Stimulated activated CD8-positive, alpha-beta memory T cell treated with anti-CD3 and anti-CD28 coated beads, Interleukin-7, amount 100 ng/mL, for 4 hours (primary cell): ENCODE measurements around the gene ANKRD28.

ENCODE experiments used
- DNase-seq, 2 donors: peaks; one replicate each; pipeline ENCODE4 v3.0.0-alpha.2; 2020; ENCODE audit warnings: low read depth in 2 of 2

Gene ANKRD28

DNA sequence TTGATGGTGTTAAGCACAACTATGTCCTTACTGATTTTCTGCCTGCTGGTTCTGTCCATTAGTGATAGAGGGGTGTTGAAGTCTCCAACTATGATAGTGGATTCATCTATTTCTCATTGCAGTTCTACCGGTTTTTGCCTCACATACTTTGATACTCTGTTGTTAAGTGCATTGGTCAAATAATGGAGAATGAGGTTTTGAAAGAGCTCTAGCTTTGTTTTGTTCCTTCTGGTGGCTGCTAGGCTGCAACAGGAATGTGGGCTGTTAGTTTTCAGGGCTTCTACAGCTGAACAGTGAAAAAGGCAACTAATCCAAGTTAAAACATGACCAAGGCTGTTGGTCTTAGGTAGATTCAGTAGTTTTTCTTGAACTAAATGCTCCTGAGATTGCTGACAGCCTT is 133.6 kb downstream of the ANKRD28 start:
- DNase-seq: no peak

DNA sequence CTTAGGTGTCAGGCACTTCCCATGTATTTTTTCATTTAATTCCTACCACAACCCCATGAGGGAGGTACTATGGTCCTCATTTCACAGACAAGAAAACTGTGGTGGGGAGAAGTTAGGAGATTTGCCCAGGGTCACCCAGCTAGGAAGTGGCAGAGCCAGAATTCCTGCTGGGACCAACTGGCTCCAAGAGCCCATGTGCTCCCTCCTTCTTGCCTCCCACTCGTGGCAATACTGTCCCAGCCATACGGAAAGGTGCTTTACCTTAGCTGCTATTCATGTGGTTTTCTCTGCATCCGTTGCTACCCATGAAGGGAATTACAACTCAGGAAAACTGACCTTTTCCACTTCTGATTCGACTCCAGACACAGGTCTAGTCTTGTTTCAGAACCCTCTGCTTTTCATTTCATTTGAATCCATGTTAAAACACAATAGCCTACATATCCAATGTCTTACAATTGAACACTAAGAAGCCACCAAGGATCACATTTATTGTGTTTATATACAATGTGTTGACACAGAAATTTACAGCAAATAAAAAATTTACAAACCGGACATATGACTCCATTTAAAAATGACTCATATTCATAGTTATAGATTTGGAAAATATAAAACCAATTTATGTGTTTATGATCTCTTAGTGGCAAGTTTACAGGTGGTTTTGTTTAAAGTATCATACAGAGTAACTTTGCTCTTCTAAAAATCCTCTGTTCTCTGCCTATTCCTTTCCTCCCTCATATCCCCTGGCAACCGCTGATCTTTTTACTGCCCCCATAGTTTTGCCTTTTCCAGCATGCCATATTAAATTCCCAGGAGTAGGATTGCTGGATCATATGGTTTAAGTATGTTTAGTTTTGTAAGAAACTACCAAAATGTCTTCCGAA is 137.5 kb downstream of the ANKRD28 start:
- DNase-seq: no peak

DNA sequence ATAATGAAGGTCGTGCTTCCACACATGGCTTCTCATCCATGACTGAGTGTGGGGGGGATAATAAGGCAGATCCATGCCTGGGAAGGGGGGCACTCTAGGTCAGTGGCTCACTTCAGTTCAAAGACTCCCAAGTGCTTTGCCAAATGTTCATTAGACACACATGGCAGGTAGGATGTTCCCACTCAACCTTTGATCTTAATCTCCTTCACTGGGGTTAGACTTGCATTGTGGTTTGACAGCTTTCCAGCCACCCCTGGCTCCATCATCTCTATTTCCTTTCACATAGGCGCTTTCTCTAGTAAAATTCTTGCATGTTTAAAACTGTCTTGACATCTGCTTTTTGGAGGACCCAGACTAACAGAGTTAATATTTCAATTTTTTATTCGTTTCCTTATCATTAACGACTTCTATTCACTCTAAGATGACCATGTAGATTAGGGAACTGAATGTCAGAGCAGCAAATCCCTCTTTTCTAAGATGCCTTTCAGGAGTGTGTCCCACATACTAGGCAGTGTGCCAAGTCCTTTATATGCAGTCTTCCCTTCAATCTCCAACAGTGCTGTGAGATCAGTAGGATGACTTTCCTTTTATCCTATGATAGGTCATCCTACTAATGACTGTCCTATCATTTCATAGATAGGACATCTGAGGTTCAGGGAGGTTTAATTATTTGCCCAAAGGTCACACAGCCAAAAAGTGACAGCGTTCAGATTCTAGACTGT is 138.4 kb downstream of the ANKRD28 start:
- DNase-seq: no peak

DNA sequence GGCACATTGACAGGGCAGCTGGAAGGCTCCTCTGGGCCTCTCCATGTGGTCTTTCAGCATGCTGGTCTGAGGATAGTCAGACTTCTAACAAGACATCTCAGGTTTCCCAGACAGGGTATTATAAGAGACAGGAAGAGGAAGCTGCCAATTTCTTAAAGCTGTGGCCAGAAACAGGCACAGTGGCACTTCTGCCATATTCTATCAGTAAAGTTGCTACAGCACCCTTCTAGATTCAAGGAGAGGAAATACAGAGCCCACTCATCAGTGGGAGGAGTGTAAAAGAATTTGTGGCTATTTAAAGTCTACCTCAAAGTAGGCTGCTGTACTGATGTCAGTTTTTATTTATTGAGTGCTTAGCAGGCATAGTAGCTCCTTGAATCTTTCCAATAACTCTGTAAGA is 140.8 kb downstream of the ANKRD28 start:
- no peak for DNase-seq

DNA sequence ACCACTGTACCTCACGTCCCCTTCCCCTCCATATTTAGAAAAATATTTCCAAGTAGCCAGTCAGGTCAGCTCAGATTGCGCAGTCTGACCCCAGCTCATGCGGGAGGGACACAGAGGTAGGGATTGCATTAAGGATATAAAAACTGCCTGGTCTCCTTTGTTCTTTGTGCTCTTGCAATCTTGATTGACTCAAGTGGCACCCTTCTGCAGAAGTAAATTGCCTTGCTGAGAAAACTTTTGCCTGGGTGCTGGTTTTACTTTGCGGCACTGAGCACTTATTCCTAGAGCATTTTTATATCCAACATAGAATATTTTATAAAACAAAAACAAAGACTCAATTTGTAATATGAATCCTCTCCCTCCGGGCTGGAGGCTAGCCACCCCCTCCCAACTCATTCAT is 141.4 kb downstream of the ANKRD28 start:
- DNase-seq: no peak

DNA sequence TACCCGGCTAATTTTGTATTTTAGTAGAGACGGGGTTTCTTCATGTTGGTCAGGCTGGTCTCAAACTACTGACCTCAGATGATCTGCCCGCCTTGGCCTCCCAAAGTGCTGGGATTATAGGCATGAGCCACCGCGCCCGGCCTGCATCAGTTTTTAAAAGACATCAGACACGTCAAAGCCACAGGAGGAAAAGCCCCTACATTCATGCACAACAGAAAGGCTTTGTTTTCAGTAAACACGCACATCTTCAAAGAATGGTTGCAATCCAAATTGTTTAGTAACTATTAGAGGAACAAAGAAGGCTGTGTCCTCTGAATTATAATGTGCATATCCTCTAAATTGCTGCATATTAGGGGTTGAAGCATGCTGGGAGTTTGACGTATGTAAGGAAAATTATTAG is 142.9 kb downstream of the ANKRD28 start:
- DNase-seq: no peak

DNA sequence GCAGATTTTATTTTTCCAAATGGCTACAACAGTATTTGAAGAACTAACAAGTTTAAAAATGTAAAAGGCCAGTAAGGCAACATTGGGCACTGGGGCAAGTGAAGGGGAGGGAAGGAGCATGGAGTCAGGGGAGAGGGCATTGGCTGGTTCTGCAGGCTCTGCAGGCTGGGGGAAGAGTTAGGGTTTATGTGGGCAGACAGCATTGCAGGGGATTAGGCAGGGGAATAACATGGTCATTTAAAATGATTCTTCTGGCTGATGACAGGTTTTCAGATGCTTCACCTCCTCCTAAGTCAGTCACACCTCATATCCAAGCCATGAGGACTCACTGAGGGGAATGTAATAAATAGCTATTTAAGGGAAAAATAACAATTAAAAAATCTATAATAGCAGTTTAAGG is 143.7 kb downstream of the ANKRD28 start:
- DNase-seq: no peak

DNA sequence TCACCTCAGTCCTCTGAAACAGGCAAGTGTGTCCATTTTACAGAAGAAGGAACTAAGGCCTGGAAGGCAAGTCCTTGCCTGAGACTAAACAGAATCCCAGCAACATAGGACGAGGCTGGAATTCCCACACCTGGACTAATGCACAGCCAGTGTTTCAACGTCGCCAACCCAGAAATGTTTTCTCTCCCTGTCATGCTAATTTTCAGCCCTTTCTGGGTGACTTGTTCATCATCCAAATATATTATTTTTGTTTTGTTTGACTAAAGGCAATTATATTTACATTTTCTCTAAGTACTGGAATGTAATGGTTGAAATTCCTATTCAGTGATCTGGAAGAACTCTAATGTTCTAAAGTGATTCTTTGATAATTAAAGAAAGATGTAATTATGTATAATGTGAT is 144.5 kb downstream of the ANKRD28 start:
- no peak for DNase-seq

DNA sequence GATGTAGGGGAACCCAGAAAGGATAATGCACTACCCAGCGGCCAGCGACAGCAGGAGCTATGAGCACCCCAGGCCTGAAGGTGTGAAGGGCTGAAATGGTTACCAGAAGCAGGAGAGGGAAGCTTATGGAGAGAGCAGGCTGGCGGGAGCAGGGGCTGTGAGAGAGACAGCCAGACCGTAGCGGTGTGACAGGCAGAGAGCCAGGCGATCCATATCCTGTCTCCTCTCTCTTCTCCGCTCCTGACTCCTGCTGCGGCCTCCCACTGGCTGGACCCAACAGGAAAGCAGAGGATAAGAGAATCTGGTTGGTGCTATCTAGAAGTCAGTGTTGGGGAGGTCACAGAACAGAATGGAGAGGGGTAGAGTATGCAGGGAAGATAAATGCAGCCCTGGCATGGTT is 146.4 kb downstream of the ANKRD28 start:
- no peak for DNase-seq

DNA sequence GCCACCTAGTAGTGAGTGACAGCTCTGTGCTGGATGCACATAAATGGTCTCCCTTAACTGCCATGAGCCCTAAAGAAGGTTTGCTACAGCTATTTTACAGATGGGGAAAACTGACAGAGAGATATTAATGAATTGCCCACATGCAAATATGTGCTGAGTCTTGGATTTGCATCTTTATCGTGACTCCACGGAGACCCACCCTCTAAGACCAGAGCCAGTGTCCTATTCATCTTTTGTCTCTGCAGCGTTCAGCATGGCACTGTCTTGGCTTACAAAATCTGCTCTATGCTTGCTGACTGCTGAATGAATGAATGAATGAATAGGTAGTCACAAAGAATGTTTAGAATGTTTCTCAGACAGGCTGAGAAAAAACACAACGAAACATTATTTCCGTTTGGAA is 147.9 kb downstream of the ANKRD28 start:
- DNase-seq: no peak

DNA sequence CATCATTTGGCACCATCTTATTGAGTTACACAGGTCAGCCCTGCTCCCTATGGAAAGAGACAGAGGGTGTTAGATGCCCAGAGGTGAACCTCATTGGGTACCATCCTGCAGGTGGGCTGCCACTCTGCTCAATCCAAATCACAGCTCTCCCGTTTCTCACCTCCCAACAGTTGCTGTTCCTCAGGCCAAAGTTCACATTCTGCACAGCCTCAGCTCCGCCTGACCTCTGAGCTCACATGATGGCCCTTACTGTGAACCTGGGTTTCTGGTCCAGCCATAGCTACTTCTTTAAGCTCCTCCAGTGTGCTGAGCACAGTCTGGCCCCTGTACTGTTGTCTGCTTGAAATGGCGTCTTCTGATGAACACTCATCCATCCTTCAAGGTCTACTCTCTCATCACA is 148.4 kb downstream of the ANKRD28 start:
- no peak for DNase-seq

DNA sequence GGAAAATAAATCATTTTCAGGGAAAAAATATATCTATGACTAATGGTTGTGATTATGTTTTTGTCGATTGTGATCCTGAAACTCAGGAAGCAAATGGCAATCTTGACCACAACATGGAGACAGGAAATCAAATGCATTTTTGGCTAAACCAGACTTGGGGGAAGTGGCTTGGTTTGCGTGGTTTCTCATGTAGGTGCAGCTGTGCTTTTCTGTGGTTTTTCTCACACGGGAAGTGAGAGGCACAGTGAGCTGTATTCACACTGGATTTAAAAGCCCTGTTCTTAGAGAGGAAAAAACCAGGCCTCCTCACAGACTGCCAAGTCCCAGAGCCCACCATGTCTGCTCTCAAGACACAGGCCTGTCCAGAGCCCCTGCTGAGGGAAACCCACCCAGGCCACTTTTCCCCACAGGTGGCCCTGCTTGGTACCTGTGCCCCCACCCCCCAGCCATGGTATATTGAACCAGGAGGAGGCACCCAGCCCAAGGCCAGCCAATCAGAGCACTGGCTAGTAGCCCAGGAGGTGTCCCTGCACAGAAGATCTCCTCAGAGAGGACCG is 150.1 kb downstream of the ANKRD28 start:
- DNase-seq: peak; percentile 31 to 48

DNA sequence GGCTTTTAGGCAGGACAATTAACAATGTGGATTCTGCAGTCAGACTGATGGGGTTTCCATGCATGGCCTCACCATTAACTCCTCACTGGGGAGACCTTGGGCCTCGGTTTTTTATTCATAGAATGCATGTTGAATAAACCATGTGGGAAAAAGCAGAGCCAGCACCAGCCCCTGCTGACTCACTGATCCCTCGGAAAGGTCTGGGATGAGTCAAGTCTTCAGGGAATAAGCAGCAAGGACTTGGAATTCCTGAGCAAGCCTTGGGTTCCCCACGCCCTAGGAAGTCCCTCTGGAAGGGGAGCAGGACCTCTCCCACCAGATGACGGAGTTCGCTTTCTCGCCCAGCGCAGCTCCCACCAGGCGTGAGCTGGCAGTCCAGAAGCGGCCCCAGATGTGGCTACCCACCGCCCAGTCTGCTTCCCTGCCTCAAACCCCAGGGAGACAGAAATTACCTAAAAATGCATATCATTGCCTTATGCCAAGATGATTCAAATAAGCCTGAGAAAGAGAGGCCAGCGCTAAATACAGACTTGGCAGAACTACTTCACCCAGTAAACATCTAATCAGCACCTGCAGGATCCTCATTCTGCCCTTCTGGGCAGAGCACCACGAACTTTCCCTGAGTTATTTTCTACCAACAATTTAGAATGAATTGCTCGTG is 150.8 kb downstream of the ANKRD28 start:
- DNase-seq: no peak

DNA sequence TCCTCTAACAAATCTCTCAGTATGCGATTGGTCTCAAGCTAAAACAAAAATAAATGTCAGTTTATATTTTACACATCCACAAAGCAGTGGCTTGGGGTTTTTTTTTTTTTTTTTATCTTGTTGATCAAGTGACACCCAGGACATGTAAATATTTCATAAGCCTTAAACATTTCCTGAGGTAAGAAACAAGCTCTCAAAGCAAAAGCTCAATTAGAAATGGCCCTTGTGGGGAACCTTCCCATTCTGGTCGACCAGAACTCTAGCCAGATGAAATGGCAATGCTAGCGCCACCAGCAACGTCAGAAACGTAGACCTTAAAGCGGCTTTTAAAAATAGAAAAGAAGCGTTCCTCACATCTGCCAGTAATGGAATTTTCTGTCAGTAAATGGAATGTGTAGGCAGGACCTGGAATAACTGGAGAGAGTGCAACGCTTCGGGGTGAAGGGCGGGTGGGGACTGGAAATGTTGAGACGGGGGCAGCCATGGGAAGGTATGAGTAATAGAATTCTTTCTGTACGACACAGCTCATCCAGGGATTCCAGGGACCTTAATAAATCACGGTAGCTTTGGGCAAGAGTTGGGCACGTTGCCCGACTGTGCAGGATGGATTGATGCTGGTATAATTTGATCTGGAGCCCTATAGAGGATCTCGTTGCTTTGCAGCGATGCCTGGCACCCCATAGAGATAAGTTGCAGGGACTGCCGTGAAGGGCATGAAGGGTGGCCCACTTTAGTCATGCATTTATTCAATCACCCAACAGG is 151.9 kb downstream of the ANKRD28 start:
- DNase-seq: no peak

DNA sequence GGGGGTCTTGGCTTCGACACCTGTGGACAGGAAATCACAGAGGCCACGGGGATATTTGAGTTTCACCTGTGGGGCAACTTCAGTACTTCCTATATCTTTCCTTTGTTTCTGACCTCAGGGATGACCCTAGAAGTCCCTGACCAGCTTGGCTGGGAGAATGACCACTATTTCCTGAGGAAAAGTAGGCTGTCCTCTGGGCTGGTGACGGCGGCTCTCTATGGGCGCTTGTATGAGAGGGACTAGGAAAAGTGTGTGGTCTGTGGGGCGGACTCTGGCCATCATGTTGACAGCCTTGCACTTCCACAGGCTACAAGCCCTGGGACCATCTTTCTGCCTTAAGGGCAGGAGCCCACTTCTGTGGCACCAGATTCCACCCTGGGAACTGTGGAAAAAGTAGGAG is 152.5 kb downstream of the ANKRD28 start:
- no peak for DNase-seq

DNA sequence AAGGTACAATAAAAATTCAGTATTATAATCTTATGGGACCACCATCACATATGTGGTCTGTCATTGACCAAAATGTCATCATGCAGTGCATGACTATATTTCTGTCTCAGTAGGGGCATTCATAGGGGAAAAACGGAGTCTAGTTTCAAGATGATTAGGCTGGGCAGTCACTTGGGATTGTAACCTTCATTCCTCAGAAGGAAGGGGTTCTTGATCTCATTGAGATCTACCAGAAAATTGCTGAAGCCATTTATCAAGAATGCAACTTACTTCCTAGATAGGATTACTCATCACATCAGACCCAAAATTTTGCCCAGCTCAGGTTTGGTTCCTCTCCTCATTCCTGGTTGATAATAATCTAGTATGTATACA is 158.9 kb downstream of the ANKRD28 start:
- no peak for DNase-seq

DNA sequence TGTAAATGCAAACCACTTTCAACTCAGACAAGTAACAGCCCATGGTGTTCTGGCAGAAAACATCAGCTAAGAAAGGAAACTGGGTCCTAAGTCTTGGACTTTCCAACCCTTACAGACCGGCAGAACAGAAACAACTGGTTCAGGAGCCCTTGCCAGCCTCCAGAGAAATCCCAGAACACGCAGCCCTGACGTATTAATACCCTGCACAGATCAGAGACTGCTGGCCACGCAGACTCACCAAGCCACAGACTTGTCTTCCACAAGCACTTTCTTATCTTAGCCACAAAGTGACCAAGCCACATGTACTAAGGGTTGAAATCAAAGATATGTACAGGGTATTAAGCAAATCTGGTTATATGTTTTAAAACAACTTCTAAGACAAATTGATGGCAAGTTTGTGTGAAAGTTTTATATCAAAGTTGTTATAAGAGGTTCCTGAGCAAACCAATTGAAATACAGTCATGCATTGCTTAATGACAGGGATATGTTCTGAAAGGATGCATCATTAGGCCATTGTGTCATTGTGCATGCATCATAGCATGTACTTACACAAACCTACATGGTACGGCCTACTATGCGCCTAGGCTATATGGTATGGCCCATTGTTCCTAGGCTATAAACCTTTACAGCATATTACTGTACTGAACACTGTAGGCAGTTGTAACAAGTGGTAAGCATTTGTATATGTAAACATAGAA is 159.4 kb downstream of the ANKRD28 start:
- DNase-seq: no peak

DNA sequence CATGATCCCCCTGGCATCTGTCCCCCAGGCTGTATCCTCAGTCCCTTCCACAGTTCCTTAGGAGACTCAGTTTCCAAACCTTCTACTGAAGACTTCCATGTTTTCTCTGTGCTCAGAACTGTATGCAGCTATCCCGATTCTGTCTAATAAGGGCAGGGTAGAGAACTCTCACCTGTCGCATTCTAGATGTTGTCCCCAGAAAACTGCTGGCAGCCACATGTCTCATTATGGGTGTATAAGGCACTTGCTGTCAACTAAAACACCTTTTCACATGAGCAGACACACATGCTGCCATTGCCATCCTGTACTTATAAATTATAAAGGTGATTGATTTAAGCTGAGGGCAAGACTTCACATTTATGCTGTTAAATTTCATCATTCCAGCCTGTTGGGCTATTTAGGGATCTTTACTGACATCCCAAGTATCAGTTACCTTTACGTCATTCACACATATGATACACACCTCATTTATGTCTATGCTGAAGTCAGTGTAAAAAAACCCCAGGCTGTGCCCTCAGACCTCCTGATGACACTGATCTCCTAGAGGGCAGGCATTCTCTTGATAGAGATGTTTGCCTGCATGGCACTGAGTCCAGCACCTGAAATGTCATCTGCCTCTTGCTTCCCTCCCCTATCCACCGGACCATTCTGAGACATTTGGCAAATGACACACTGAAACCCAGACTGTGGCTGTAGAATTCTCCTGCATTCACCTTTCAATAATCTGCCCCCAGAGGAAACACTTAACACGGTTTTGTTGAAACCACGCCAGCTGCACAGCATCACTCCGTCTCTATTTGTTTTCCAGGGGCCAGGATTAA is 160.4 kb downstream of the ANKRD28 start:
- no peak for DNase-seq

DNA sequence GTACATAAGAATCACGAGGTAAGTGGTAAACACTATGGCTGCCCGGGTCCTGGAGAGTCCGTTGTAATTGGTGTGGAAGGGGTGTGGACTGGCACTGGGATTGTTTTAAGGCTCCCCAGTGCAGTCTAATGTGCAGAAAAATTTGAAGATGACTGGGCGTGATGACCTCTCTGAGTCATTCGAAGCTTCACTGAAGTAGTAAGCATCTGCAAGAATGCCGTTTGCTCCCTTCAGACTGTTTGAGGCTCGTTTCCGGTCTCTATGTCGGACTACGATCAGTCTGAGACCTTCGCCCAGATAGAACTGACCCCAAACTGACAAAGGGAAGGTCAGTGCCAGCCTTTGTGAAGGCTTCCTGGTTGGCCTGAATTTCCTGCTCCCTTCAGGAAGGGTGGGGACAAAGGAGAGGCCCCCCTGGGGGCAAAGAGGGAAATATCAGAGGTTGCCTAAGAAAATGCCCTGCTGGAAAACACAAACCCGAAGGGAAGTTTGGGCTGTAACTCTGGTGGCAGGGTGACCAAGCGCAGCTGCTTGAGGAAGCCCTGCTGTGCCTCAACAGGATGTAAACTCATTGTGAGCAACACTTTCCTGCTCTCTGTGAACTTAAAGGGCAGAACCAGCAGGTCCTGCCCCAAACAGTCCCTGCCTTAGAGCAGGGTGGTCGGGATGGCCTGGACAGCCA is 161.6 kb downstream of the ANKRD28 start:
- DNase-seq: peak in 1 of 2 donors; percentile 16
